HepG2 (cell line): ENCODE data around the gene KIFC1. TPM values are rescaled to one million over a fixed set of nuclear protein-coding genes. Genes with fewer than 3 reads are reported as not detected.

Experiments
- ATRX ChIP-seq: sonication (generic); formaldehyde crosslinking; IDR thresholded peaks from 2 replicates; pipeline ENCODE4 v1.4.0; 2020; ENCODE audit warnings: missing genetic modification reagents, borderline replicate concordance
- ESRRA ChIP-seq: sonication (generic); formaldehyde crosslinking; IDR thresholded peaks from 2 replicates; pipeline ENCODE4 v1.5.1; 2020; ENCODE audit warnings: mild to moderate bottlenecking, low read depth, missing genetic modification reagents
- GMEB1 ChIP-seq: sonication (generic); formaldehyde crosslinking; IDR thresholded peaks from 2 replicates; pipeline ENCODE4 v1.5.1; 2020; ENCODE audit warnings: missing genetic modification reagents, mild to moderate bottlenecking, borderline replicate concordance
- JUND ChIP-seq: sonication (generic); formaldehyde crosslinking; IDR thresholded peaks from 2 replicates; pipeline ENCODE4 v1.8.0; 2022; ENCODE audit warnings: mild to moderate bottlenecking, missing genetic modification reagents
- NCOA2 ChIP-seq: sonication (generic); formaldehyde crosslinking; IDR thresholded peaks from 2 replicates; pipeline ENCODE4 v1.8.0; 2022; ENCODE audit warnings: inconsistent platforms
- POLR2A ChIP-seq, 2 experiments: IDR thresholded peaks; 2 replicates each; pipeline ENCODE4 v1.6.1; 2011; ENCODE audit warnings: low read depth in 2 of 2, low read length in 2 of 2, mild to moderate bottlenecking in 1 of 2, moderate library complexity in 1 of 2; ENCODE audit not compliant: insufficient read depth in 1 of 2
- SAP130 ChIP-seq: IDR thresholded peaks from 2 replicates; pipeline ENCODE4 v1.6.1; 2016; ENCODE audit warnings: low read depth
- SIN3A ChIP-seq: IDR thresholded peaks from 2 replicates; pipeline ENCODE4 v1.6.1; 2011; ENCODE audit warnings: low read depth, mild to moderate bottlenecking, control low read depth, low read length, borderline replicate concordance
- SMYD3 ChIP-seq: sonication (generic); formaldehyde crosslinking; IDR thresholded peaks from 2 replicates; pipeline ENCODE4 v1.8.1; 2023; ENCODE audit warnings: mild to moderate bottlenecking, missing genetic modification reagents
- TCF7 ChIP-seq: sonication (generic); IDR thresholded peaks from 2 replicates; pipeline ENCODE4 v1.6.1; 2016; ENCODE audit warnings: antibody characterized with exemption, low read depth
- ZBTB10 ChIP-seq: sonication (generic); formaldehyde crosslinking; IDR thresholded peaks from 2 replicates; pipeline ENCODE4 v1.4.0; 2020; ENCODE audit warnings: missing genetic modification reagents, borderline replicate concordance
- ZNF275 ChIP-seq: sonication (generic); formaldehyde crosslinking; IDR thresholded peaks from 2 replicates; pipeline ENCODE4 v1.8.0; 2022; ENCODE audit warnings: missing genetic modification reagents, mild to moderate bottlenecking, inconsistent platforms, borderline replicate concordance
- ZNF431 ChIP-seq: sonication (generic); formaldehyde crosslinking; IDR thresholded peaks from 2 replicates; pipeline ENCODE4 v1.9.0; 2022; ENCODE audit warnings: missing genetic modification reagents, low read depth, mild to moderate bottlenecking, borderline replicate concordance
- ZNF468 ChIP-seq: sonication (generic); formaldehyde crosslinking; IDR thresholded peaks from 2 replicates; pipeline ENCODE4 v1.8.0; 2022; ENCODE audit warnings: mild to moderate bottlenecking, moderate library complexity, missing genetic modification reagents
- ZNF605 ChIP-seq: sonication (generic); formaldehyde crosslinking; IDR thresholded peaks from 2 replicates; pipeline ENCODE4 v1.8.0; 2022; ENCODE audit warnings: mild to moderate bottlenecking, missing genetic modification reagents
- ZNF644 ChIP-seq: IDR thresholded peaks from 2 replicates; pipeline ENCODE4 v1.6.1; 2016; ENCODE audit warnings: low read depth
- polyA plus RNA-seq, 8 experiments: library from polyadenylated mRNA; depleted of rRNA in 3 of 8; stranded (reverse) in 7 of 8; unstranded in 1 of 8; fragments of >200 nt; fragmentation: Illumina TruSeq in 4 of 8; extraction: Trizol in 4 of 8; gene quantifications; 2 replicates each; pipeline versions ENCODE4 v1.2.1 to v1.2.3, GENCODE V29; 2011 to 2016; ENCODE audit warnings: low read depth in 4 of 8, missing spikeins in 1 of 8, mixed read lengths in 1 of 8; ENCODE audit not compliant: insufficient read depth in 1 of 8
- total RNA-seq, 5 experiments: library from RNA; depleted of rRNA; stranded (reverse); fragments of >200 nt; fragmentation: Illumina TruSeq; extraction: Trizol; gene quantifications; 2 replicates each; pipeline ENCODE4 v1.2.3, GENCODE V29; 2016; ENCODE audit warnings: low read depth in 1 of 5
- TF ChIP-seq, protein P1 (sequence below): sonication (generic); formaldehyde crosslinking; IDR thresholded peaks from 2 replicates; pipeline ENCODE4 v1.4.0; 2020; ENCODE audit warnings: missing genetic modification reagents

The KIFC1 gene
- total and polyA plus RNA-seq, 2 of the 13 experiments (the other 11 are each of a cell fraction or from before 2014, with no cell fraction given): 25.0 to 45.5 TPM

- 0 out of 2 replicates have a peak, but pooled peaks have one; percentile 38 for TF ChIP-seq ZBTB10 (CRISPR knock-in tag)
- no peak for TF ChIP-seq ZNF644 (CRISPR knock-in tag)
- no peak for TF ChIP-seq TCF7
- peak; percentile 87 for TF ChIP-seq ESRRA (CRISPR knock-in tag)
- peak; percentile 98 for TF ChIP-seq ZNF605 (CRISPR knock-in tag)
- peak; percentile 87 to 98 for TF ChIP-seq POLR2A (IDR thresholded peaks at IDR 0.05; ENCODE audit: insufficient read depth in 1 of 2, low read depth in 2 of 2, low read length in 2 of 2)
- no peak for TF ChIP-seq ZNF468 (CRISPR knock-in tag)
- 0 out of 2 replicates have a peak, but pooled peaks have one; percentile 52 for TF ChIP-seq ZNF431 (CRISPR knock-in tag)
- TF ChIP-seq GMEB1: peak; percentile 95
- 0 out of 2 replicates have a peak, but pooled peaks have one; percentile 63 for TF ChIP-seq SMYD3
- TF ChIP-seq SIN3A: peak; percentile 97; the same call in 1 of the 2 replicates
- TF ChIP-seq SAP130 (CRISPR knock-in tag): peak; percentile 100
- no peak for TF ChIP-seq JUND
- TF ChIP-seq NCOA2 (CRISPR knock-in tag): peak; percentile 52; the same call in 1 of the 2 replicates
- peak; percentile 85; the same call in 1 of the 2 replicates for TF ChIP-seq ZNF275
- TF ChIP-seq ATRX (CRISPR knock-in tag): no peak
- TF ChIP-seq, protein P1, sequence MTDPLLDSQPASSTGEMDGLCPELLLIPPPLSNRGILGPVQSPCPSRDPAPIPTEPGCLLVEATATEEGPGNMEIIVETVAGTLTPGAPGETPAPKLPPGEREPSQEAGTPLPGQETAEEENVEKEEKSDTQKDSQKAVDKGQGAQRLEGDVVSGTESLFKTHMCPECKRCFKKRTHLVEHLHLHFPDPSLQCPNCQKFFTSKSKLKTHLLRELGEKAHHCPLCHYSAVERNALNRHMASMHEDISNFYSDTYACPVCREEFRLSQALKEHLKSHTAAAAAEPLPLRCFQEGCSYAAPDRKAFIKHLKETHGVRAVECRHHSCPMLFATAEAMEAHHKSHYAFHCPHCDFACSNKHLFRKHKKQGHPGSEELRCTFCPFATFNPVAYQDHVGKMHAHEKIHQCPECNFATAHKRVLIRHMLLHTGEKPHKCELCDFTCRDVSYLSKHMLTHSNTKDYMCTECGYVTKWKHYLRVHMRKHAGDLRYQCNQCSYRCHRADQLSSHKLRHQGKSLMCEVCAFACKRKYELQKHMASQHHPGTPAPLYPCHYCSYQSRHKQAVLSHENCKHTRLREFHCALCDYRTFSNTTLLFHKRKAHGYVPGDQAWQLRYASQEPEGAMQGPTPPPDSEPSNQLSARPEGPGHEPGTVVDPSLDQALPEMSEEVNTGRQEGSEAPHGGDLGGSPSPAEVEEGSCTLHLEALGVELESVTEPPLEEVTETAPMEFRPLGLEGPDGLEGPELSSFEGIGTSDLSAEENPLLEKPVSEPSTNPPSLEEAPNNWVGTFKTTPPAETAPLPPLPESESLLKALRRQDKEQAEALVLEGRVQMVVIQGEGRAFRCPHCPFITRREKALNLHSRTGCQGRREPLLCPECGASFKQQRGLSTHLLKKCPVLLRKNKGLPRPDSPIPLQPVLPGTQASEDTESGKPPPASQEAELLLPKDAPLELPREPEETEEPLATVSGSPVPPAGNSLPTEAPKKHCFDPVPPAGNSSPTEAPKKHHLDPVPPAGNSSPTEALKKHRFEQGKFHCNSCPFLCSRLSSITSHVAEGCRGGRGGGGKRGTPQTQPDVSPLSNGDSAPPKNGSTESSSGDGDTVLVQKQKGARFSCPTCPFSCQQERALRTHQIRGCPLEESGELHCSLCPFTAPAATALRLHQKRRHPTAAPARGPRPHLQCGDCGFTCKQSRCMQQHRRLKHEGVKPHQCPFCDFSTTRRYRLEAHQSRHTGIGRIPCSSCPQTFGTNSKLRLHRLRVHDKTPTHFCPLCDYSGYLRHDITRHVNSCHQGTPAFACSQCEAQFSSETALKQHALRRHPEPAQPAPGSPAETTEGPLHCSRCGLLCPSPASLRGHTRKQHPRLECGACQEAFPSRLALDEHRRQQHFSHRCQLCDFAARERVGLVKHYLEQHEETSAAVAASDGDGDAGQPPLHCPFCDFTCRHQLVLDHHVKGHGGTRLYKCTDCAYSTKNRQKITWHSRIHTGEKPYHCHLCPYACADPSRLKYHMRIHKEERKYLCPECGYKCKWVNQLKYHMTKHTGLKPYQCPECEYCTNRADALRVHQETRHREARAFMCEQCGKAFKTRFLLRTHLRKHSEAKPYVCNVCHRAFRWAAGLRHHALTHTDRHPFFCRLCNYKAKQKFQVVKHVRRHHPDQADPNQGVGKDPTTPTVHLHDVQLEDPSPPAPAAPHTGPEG (CRISPR knock-in tag): peak; percentile 37; the same call in 1 of the 2 replicates
Observed at GRCh38 chr6:33454009-33454946, 62.7 kb downstream of the KIFC1 start, which contains the start of gene ZBTB9 (continued).
